ENCODE data around the gene NLRP6. TPM values are rescaled to one million over a fixed set of nuclear protein-coding genes. Genes with fewer than 3 reads are reported as not detected.

The NLRP6 gene
- total RNA-seq, 4 donors from 2014 or later, result 1.8 to 2.1 TPM; not detected in 2

DNA sequence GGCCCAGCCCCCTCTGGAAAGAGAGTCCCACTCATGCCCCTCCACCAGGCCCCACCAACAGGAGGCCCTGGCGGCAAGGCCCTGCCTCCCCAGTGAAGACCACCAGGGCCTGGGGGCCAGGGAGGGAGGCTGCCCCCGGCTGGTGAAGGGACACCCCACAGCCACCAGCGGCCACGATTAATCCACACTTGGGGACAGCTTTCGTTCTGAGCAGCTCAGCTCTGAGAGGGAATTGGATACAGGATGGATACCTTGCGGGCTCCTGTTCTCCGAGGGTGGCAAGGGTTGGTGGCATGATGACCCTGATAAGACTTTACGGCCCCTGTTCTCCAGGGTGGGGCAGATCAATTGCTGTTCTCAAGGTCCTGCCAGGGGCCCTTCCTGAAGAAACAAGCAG lies 6.9 kb upstream of the NLRP6 start:
- Histone ChIP-seq H3K4me3 (no peak overlapping the region), H3K4me1 (peaks cover 0 to 22% (median 18%) of the 10 kb centered on the region in 4 donors), H3K27me3 (peaks cover 7% of the 10 kb centered on the region), H3K36me3 (no peaks in the 10 kb centered on the region), H3K9me3 (no peaks in the 10 kb centered on the region), H3K27ac (peak overlapping the region in 2 of 4 donors; percentile 84 to 86)
- DNase-seq, result no peak
- TF ChIP-seq CTCF (IDR thresholded peaks at IDR 0.05) (no peak), POLR2A (IDR thresholded peaks at IDR 0.05) (no peak), EP300 (IDR thresholded peaks at IDR 0.05; ENCODE audit: low read depth) (no peak), POLR2AphosphoS5 (IDR thresholded peaks at IDR 0.05) (no peak)
- WGBS, 2 donors (ENCODE audit: low coverage in 1 of 2), result 72% methylated on average over 8 of the region's 8 CpGs; no CpG with 5 or more reads in 1 of the 2 donors
- intact Hi-C loops (cut with DNase I; ENCODE audit: low total_unique reads) (no loop called here), in situ Hi-C loops (cut with MboI; ENCODE audit: low pct_ligation_motif_present in 1 of 4, low pct_unique_long_range_greater_than_20kb in 1 of 4, low sequenced_read_pairs in 3 of 4) (no loop called here)

DNA sequence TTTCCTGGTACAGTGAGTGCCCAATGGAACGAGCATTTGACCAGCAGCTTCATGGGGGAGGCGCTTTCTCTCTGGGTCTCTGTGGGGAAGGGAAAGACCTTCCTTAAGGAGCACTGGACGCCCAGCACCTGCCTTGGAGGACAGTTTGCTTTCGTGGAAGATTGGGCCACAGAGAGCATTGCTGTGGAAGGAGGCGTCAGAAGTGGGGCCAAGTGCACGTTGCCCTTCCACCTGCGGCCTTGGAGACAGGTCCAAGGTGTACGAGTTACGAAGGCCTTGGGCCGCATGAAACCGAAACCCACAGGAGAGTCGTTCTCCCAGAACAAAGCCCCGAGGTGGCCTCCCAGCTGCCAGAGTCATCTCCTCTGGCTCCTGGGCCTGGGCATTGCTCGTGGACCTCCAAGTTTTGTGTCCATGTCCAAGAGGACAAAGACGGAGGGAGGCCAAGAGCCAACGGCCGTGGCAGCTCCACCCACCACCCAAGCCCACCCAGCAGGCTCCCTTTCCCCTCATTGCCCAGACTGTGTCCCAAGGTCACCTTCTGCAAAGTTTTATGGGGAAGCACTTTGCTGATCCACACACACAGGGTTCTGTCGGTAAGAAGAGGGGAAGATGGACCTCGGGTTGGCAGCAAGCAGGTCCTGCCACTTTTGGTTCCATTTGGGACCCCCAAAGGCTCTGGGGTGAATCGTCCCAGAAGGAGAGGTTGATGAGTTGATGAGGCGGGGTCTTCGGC lies 5.8 kb upstream of the NLRP6 start:
- Histone ChIP-seq H3K9me3 (no peaks in the 10 kb centered on the region), H3K27me3 (peaks cover 8% of the 10 kb centered on the region), H3K4me3 (no peak overlapping the region), H3K36me3 (no peaks in the 10 kb centered on the region), H3K27ac (no peak overlapping the region), H3K4me1 (peaks cover 0 to 22% (median 18%) of the 10 kb centered on the region in 4 donors)
- WGBS, 2 donors (ENCODE audit: low coverage in 1 of 2), result 90 to 93% methylated on average over 4 to 22 of the region's 22 CpGs
- intact Hi-C loops (cut with DNase I; ENCODE audit: low total_unique reads) (no loop called here), in situ Hi-C loops (cut with MboI; ENCODE audit: low pct_ligation_motif_present in 1 of 4, low pct_unique_long_range_greater_than_20kb in 1 of 4, low sequenced_read_pairs in 3 of 4) (no loop called here)
- TF ChIP-seq POLR2AphosphoS5 (IDR thresholded peaks at IDR 0.05) (no peak), CTCF (IDR thresholded peaks at IDR 0.05) (no peak)
- no peak for DNase-seq

DNA sequence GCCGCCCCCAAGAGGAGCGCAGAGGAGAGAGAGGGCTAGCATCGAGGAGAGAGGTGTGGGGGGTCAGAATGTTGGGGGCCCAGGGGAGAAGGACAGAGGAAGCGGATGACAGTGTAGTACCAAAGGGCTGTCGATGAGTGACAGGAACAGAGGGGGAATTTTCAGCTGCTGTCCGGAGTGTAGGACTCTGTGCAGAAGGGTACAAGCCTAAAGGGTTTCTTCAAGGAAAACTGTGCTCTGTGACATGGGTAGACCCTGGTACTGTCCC lies 5.3 kb upstream of the NLRP6 start:
- TF ChIP-seq EP300 (IDR thresholded peaks at IDR 0.05; ENCODE audit: low read depth) (no peak), POLR2A (IDR thresholded peaks at IDR 0.05) (no peak), CTCF (IDR thresholded peaks at IDR 0.05) (no peak), POLR2AphosphoS5 (IDR thresholded peaks at IDR 0.05) (no peak)
- H3K4me1 ChIP-seq, result peaks cover 0 to 18% (median 15%) of the 10 kb centered on the region in 4 donors
- intact Hi-C loops (cut with DNase I; ENCODE audit: low total_unique reads) (no loop called here), in situ Hi-C loops (cut with MboI; ENCODE audit: low pct_ligation_motif_present in 1 of 4, low pct_unique_long_range_greater_than_20kb in 1 of 4, low sequenced_read_pairs in 3 of 4) (no loop called here)
- H3K4me3 ChIP-seq, result no peak overlapping the region
- no peaks in the 10 kb centered on the region for H3K9me3 ChIP-seq
- H3K27me3 ChIP-seq, result peaks cover 13% of the 10 kb centered on the region
- 92 to 94% methylated on average over 5 to 6 of the region's 6 CpGs for WGBS, 2 donors (ENCODE audit: low coverage in 1 of 2)
- H3K27ac ChIP-seq, result no peak overlapping the region
- no peaks in the 10 kb centered on the region for H3K36me3 ChIP-seq
- DNase-seq, result no peak

DNA sequence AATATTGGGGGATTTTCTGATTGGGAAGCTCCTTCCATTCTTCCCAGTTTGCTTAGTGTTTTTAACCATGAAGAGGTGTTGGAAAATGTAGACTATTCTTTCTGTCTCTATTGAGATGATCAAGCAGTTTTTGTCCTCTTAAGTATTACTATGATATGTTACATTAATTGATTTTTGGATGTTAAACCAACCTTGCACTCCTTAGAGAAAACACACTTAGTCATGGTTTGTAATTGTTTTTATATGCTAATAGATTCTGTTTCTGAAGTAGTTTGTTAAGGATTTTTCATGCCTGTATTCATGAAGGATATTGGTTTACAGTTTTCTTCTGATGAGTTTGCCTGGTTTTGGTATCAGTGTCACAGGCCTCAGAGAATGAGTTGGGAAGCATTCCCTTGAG lies 2.0 kb upstream of the NLRP6 start:
- Histone ChIP-seq H3K27me3 (peaks cover 40% of the 10 kb centered on the region), H3K4me3 (no peak overlapping the region), H3K36me3 (no peaks in the 10 kb centered on the region), H3K9me3 (no peaks in the 10 kb centered on the region), H3K27ac (no peak overlapping the region), H3K4me1 (peaks cover 0 to 34% (median 32%) of the 10 kb centered on the region in 4 donors)
- in situ Hi-C loops (cut with MboI; ENCODE audit: low pct_ligation_motif_present in 1 of 4, low pct_unique_long_range_greater_than_20kb in 1 of 4, low sequenced_read_pairs in 3 of 4) (no loop called here), intact Hi-C loops (cut with DNase I; ENCODE audit: low total_unique reads) (no loop called here)
- no peak for DNase-seq
- TF ChIP-seq EP300 (IDR thresholded peaks at IDR 0.05; ENCODE audit: low read depth) (no peak), POLR2A (IDR thresholded peaks at IDR 0.05) (no peak), CTCF (IDR thresholded peaks at IDR 0.05) (no peak), POLR2AphosphoS5 (IDR thresholded peaks at IDR 0.05) (no peak)

All from transverse colon (tissue), 4 donors.